Calu3 (cell line): ENCODE measurements around the gene SELENOM. TPM values are rescaled to one million over a fixed set of nuclear protein-coding genes. Genes with fewer than 3 reads are reported as not detected.
"Not testable (repeated sequence)": the region's sequence is repeated elsewhere in the genome, so short reads cannot be mapped to it uniquely, and the experiment has no call there.

Experiments
- BruUV-seq: library from RNA; stranded (reverse); fragments of 400-500 nt; replicated peaks from 2 replicates; lab custom pipeline; 2021; lab: Mats Ljungman, UMichigan
- CTCF ChIA-PET: fragments of 300-600 bp; sonication (Branson Sonifier 250); formaldehyde crosslinking; loops from one replicate; lab custom pipeline; 2022; ENCODE audit warnings: antibody characterized with exemption; lab: Charles Lee
- DNase-seq: peaks from one replicate; pipeline ENCODE4 v3.0.0; 2022
- H3K27ac Mint-ChIP-seq: one replicate; pipeline ENCODE4 v1.8.0; 2022; ENCODE audit warnings: mixed read lengths; ENCODE audit not compliant: unreplicated experiment
- H3K27me3 Mint-ChIP-seq: one replicate; pipeline ENCODE4 v1.8.0; 2022; ENCODE audit warnings: mixed read lengths; ENCODE audit not compliant: unreplicated experiment
- H3K36me3 Mint-ChIP-seq: one replicate; pipeline ENCODE4 v1.8.0; 2022; ENCODE audit warnings: mild to moderate bottlenecking, moderate library complexity, mixed read lengths; ENCODE audit not compliant: insufficient read depth, unreplicated experiment
- H3K4me1 Mint-ChIP-seq: one replicate; pipeline ENCODE4 v1.8.0; 2022; ENCODE audit warnings: mild to moderate bottlenecking, low read depth, mixed read lengths; ENCODE audit not compliant: unreplicated experiment
- H3K4me3 Mint-ChIP-seq: one replicate; pipeline ENCODE4 v1.8.0; 2022; ENCODE audit warnings: mild to moderate bottlenecking, low read depth, moderate library complexity, mixed read lengths; ENCODE audit not compliant: unreplicated experiment
- H3K9me3 Mint-ChIP-seq: one replicate; pipeline ENCODE4 v1.8.0; 2022; ENCODE audit warnings: low read depth, mixed read lengths; ENCODE audit not compliant: unreplicated experiment
- CTCF ChIP-seq: fragments of 200-600 bp; IDR thresholded peaks from one replicate; pipeline ENCODE4 v1.8.0; 2022; ENCODE audit warnings: antibody characterized with exemption; ENCODE audit not compliant: unreplicated experiment
- intact Hi-C: fragments of 100-400 bp; cut with micrococcal nuclease; formaldehyde crosslinking; loops from one replicate; pipeline ENCODE4 v1.10.0; 2022; ENCODE audit not compliant: unreplicated experiment
- total RNA-seq: library from RNA; stranded (reverse); gene quantifications from 2 replicates; pipeline ENCODE4 v1.2.3, GENCODE V29; 2022

SELENOM gene
- total RNA-seq, 1 experiment from 2014 or later = not detected

- CTCF ChIA-PET = no interaction called here
- no peak for DNase-seq
- H3K36me3 Mint-ChIP-seq = peaks cover 8% of the 10 kb centered on the region
- no TSS peak for BruUV-seq
- H3K9me3 Mint-ChIP-seq = no peaks in the 10 kb centered on the region
- peaks cover 9% of the 10 kb centered on the region for H3K4me1 Mint-ChIP-seq
- no peak overlapping the region for H3K4me3 Mint-ChIP-seq
- peaks cover 32% of the 10 kb centered on the region for H3K27me3 Mint-ChIP-seq
- no peak for TF ChIP-seq CTCF
- H3K27ac Mint-ChIP-seq = no peak overlapping the region
- intact Hi-C loops = no loop called here
Observed at GRCh38 chr22:31120230-31120629, 12.9 kb upstream of the SELENOM start.

- CTCF ChIA-PET = interaction anchor here (1.0 kb wide), 1 partner anchor 12 kb away, joined by 4 read pairs; the partner anchor contains the start of gene SELENOM
- Mint-ChIP-seq H3K27me3 (peaks cover 26% of the 10 kb centered on the region), H3K4me1 (peaks cover 9% of the 10 kb centered on the region), H3K9me3 (no peaks in the 10 kb centered on the region), H3K4me3 (no peak overlapping the region), H3K36me3 (peaks cover 8% of the 10 kb centered on the region), H3K27ac (no peak overlapping the region)
- BruUV-seq = no TSS peak
- intact Hi-C loops = no loop called here
- DNase-seq = no peak
- no peak for TF ChIP-seq CTCF
Observed at GRCh38 chr22:31119026-31119717, 11.8 kb upstream of the SELENOM start.

GRCh38 chr22:31118046-31118820, 10.9 kb upstream of the SELENOM start:
- Mint-ChIP-seq H3K36me3 (peaks cover 7% of the 10 kb centered on the region), H3K4me1 (peaks cover 3% of the 10 kb centered on the region), H3K4me3 (no peak overlapping the region), H3K27ac (no peak overlapping the region), H3K27me3 (peaks cover 17% of the 10 kb centered on the region), H3K9me3 (no peaks in the 10 kb centered on the region)
- DNase-seq = no peak
- CTCF ChIA-PET = interaction anchor here (1.0 kb wide), 1 partner anchor 11 kb away, joined by 4 read pairs; the partner anchor contains the start of gene SELENOM
- BruUV-seq = no TSS peak
- intact Hi-C loops = no loop called here
- no peak for TF ChIP-seq CTCF

GRCh38 chr22:31112547-31113091, 5.3 kb upstream of the SELENOM start:
- H3K9me3 Mint-ChIP-seq, H3K4me1 Mint-ChIP-seq, BruUV-seq, DNase-seq, H3K36me3 Mint-ChIP-seq, H3K27ac Mint-ChIP-seq, H3K27me3 Mint-ChIP-seq, intact Hi-C loops, H3K4me3 Mint-ChIP-seq: not testable (repeated sequence)
- CTCF ChIA-PET = interaction anchor here (0.7 kb wide), 1 partner anchor 27 kb away, joined by 3 read pairs; no protein-coding TSS in a partner anchor
